CD8-positive, alpha-beta memory T cell (primary cell): ENCODE measurements around the gene MYH9. TPM values are rescaled to one million over a fixed set of nuclear protein-coding genes. Genes with fewer than 3 reads are reported as not detected.

Experiments used
- CTCF ChIA-PET: fragments of 350-600 bp; sonication (Branson Sonifier 250); formaldehyde crosslinking; loops from one replicate; lab custom pipeline; 2021; ENCODE audit warnings: antibody characterized with exemption; lab: Charles Lee
- POLR2A ChIA-PET: fragments of 350-600 bp; sonication (Branson Sonifier 250); formaldehyde crosslinking; loops from one replicate; lab custom pipeline; 2021; ENCODE audit warnings: antibody characterized with exemption; lab: Charles Lee
- DNase-seq, 5 donors: peaks; one replicate each; pipeline versions ENCODE4 v3.0.0 to v3.0.0-alpha.2; 2020 to 2022; ENCODE audit warnings: mixed read lengths in 1 of 5
- H3K27ac ChIP-seq: one replicate; pipeline ENCODE4 v1.7.0; 2013; ENCODE audit warnings: low read depth, mild to moderate bottlenecking, low read length, moderate library complexity
- H3K27me3 ChIP-seq: 2 replicates; pipeline ENCODE4 v1.7.0; 2013; ENCODE audit warnings: low read length, mild to moderate bottlenecking; ENCODE audit not compliant: insufficient read depth, poor library complexity, severe bottlenecking
- H3K36me3 ChIP-seq: 2 replicates; pipeline ENCODE4 v1.7.0; 2013; ENCODE audit warnings: mild to moderate bottlenecking, low read length, moderate library complexity; ENCODE audit not compliant: insufficient read depth
- H3K4me1 ChIP-seq: 2 replicates; pipeline ENCODE4 v1.7.0; 2013; ENCODE audit warnings: mild to moderate bottlenecking, low read length, moderate library complexity; ENCODE audit not compliant: insufficient read depth
- H3K4me3 ChIP-seq: 2 replicates; pipeline ENCODE4 v1.7.0; 2013; ENCODE audit warnings: mild to moderate bottlenecking, low read length
- H3K9me3 ChIP-seq: 2 replicates; pipeline ENCODE4 v1.7.0; 2013; ENCODE audit warnings: mild to moderate bottlenecking, low read length
- H3K27ac Mint-ChIP-seq, 8 donors: one replicate each; pipeline ENCODE4 v1.8.0; 2020 to 2021; ENCODE audit warnings: mixed read lengths in 8 of 8, mild to moderate bottlenecking in 6 of 8, inconsistent platforms in 3 of 8, moderate library complexity in 3 of 8
- H3K27me3 Mint-ChIP-seq, 2 donors: one replicate each; pipeline ENCODE4 v1.8.0; 2020 to 2021; ENCODE audit warnings: mixed read lengths in 2 of 2, mild to moderate bottlenecking in 1 of 2, moderate library complexity in 1 of 2
- H3K36me3 Mint-ChIP-seq, 3 donors: one replicate each; pipeline ENCODE4 v1.8.0; 2020 to 2021; ENCODE audit warnings: mixed read lengths in 3 of 3, inconsistent platforms in 1 of 3, mild to moderate bottlenecking in 1 of 3
- H3K4me1 Mint-ChIP-seq, 3 donors: one replicate each; pipeline ENCODE4 v1.8.0; 2020 to 2021; ENCODE audit warnings: mixed read lengths in 3 of 3, inconsistent platforms in 1 of 3, mild to moderate bottlenecking in 1 of 3
- H3K4me3 Mint-ChIP-seq, 7 donors: one replicate each; pipeline ENCODE4 v1.8.0; 2020 to 2021; ENCODE audit warnings: mixed read lengths in 7 of 7, mild to moderate bottlenecking in 6 of 7, moderate library complexity in 4 of 7, inconsistent platforms in 2 of 7
- H3K9me3 Mint-ChIP-seq, 5 donors: one replicate each; pipeline ENCODE4 v1.8.0; 2020 to 2022; ENCODE audit warnings: mixed read lengths in 5 of 5, mild to moderate bottlenecking in 3 of 5, moderate library complexity in 2 of 5, inconsistent platforms in 1 of 5
- polyA plus RNA-seq: library from polyadenylated mRNA; unstranded; fragments of 300-500 nt; fragmentation: Illumina TruSeq; gene quantifications from one replicate; pipeline ENCODE4 v1.2.3, GENCODE V29; 2021
- total RNA-seq, 2 experiments: library from RNA; stranded (reverse); gene quantifications; one replicate each; pipeline ENCODE4 v1.2.3, GENCODE V29; 2021

The MYH9 gene
- total and polyA plus RNA-seq, 3 experiments from 2014 or later: 425 to 684 (median 680) TPM

- Mint-ChIP-seq H3K27me3 (peaks cover 0 to 3% of the 10 kb centered on the region in 2 donors), H3K27ac (peak overlapping the region; percentile 94 to 100 (median 99)), H3K4me1 (peaks cover 98 to 100% (median 100%) of the 10 kb centered on the region in 3 donors), H3K36me3 (peaks cover 5 to 92% (median 33%) of the 10 kb centered on the region in 3 donors), H3K9me3 (no peaks in the 10 kb centered on the region), H3K4me3 (peak overlapping the region; percentile 85 to 94 (median 89))
- no peaks in the 10 kb centered on the region for H3K9me3 ChIP-seq
- H3K4me1 ChIP-seq: peaks cover 89% of the 10 kb centered on the region
- H3K4me3 ChIP-seq: peak overlapping the region; percentile 62
- ChIA-PET CTCF (interaction anchor here (0.9 to 8.1 kb wide), 16 partner anchors 11 to 139 kb away, joined by 3 to 48 read pairs (median 4); partner anchors contain the start of gene MYH9), POLR2A (interaction anchor here (0.6 to 5.5 kb wide), 18 partner anchors 15 to 139 kb away, joined by 3 to 76 read pairs (median 4); partner anchors contain the start of gene MYH9)
- peak; percentile 67 to 90 (median 76) for DNase-seq
- H3K27ac ChIP-seq: peak overlapping the region; percentile 81
- H3K36me3 ChIP-seq: peaks cover 43% of the 10 kb centered on the region
- H3K27me3 ChIP-seq: no peaks in the 10 kb centered on the region
Observed at GRCh38 chr22:36331306-36331911, 56.4 kb downstream of the MYH9 start.

GRCh38 chr22:36330655-36331305 is 57.0 kb downstream of the MYH9 start:
- ChIA-PET POLR2A (interaction anchor here (0.7 to 5.5 kb wide), 12 partner anchors 21 to 125 kb away, joined by 3 to 76 read pairs (median 6); partner anchors contain the start of gene MYH9), CTCF (interaction anchor here (0.9 to 8.1 kb wide), 12 partner anchors 13 to 121 kb away, joined by 3 to 48 read pairs (median 5); partner anchors contain the start of gene MYH9)
- Mint-ChIP-seq H3K9me3 (no peaks in the 10 kb centered on the region), H3K27me3 (peaks cover 0 to 2% of the 10 kb centered on the region in 2 donors), H3K4me1 (peaks cover 95 to 97% (median 96%) of the 10 kb centered on the region in 3 donors), H3K27ac (peak overlapping the region; percentile 94 to 100 (median 99)), H3K36me3 (peaks cover 5 to 92% (median 35%) of the 10 kb centered on the region in 3 donors), H3K4me3 (peak overlapping the region; percentile 85 to 94 (median 89))
- peak in 1 of 5 donors; percentile 23 for DNase-seq
- peaks cover 83% of the 10 kb centered on the region for H3K4me1 ChIP-seq
- peaks cover 43% of the 10 kb centered on the region for H3K36me3 ChIP-seq
- H3K27me3 ChIP-seq: no peaks in the 10 kb centered on the region
- no peaks in the 10 kb centered on the region for H3K9me3 ChIP-seq
- H3K4me3 ChIP-seq: peak overlapping the region; percentile 62
- peak overlapping the region; percentile 81 for H3K27ac ChIP-seq

- ChIA-PET POLR2A (no interaction called here), CTCF (interaction anchor here (1.0 to 6.2 kb wide), 4 partner anchors 14 to 140 kb away, joined by 3 to 26 read pairs (median 9); no protein-coding TSS in a partner anchor)
- Mint-ChIP-seq H3K4me3 (peak overlapping the region; percentile 85 to 92 (median 89)), H3K36me3 (peaks cover 5 to 92% (median 35%) of the 10 kb centered on the region in 3 donors), H3K27ac (peak overlapping the region; percentile 94 to 100 (median 99)), H3K9me3 (no peaks in the 10 kb centered on the region), H3K27me3 (peaks cover 0 to 2% of the 10 kb centered on the region in 2 donors), H3K4me1 (peaks cover 90 to 93% (median 91%) of the 10 kb centered on the region in 3 donors)
- peaks cover 43% of the 10 kb centered on the region for H3K36me3 ChIP-seq
- peak overlapping the region; percentile 50 for H3K4me3 ChIP-seq
- H3K4me1 ChIP-seq: peaks cover 77% of the 10 kb centered on the region
- no peak for DNase-seq
- H3K27ac ChIP-seq: peak overlapping the region; percentile 81
- no peaks in the 10 kb centered on the region for H3K27me3 ChIP-seq
- no peaks in the 10 kb centered on the region for H3K9me3 ChIP-seq
Observed at GRCh38 chr22:36330127-36330526, 57.6 kb downstream of the MYH9 start.

- ChIA-PET POLR2A (interaction anchor here (0.8 to 1.5 kb wide), 5 partner anchors 8 to 178 kb away, joined by 3 to 4 read pairs (median 4); partner anchors contain the start of gene FOXRED2), CTCF (interaction anchor here (1.0 to 6.2 kb wide), 8 partner anchors 14 to 141 kb away, joined by 3 to 47 read pairs (median 8); no protein-coding TSS in a partner anchor)
- H3K27me3 Mint-ChIP-seq: peaks cover 0 to 2% of the 10 kb centered on the region in 2 donors
- no peaks in the 10 kb centered on the region for H3K9me3 ChIP-seq
- DNase-seq: peak; percentile 60 to 90 (median 72)
- H3K4me1 ChIP-seq: peaks cover 70% of the 10 kb centered on the region
- peaks cover 83 to 86% (median 85%) of the 10 kb centered on the region in 3 donors for H3K4me1 Mint-ChIP-seq
- peak overlapping the region; percentile 81 for H3K27ac ChIP-seq
- no peaks in the 10 kb centered on the region for H3K9me3 Mint-ChIP-seq
- peak overlapping the region; percentile 85 to 92 (median 89) for H3K4me3 Mint-ChIP-seq
- peaks cover 48% of the 10 kb centered on the region for H3K36me3 ChIP-seq
- peaks cover 5 to 92% (median 35%) of the 10 kb centered on the region in 3 donors for H3K36me3 Mint-ChIP-seq
- H3K27ac Mint-ChIP-seq: peak overlapping the region; percentile 94 to 100 (median 99)
- H3K4me3 ChIP-seq: peak overlapping the region; percentile 50
- H3K27me3 ChIP-seq: no peaks in the 10 kb centered on the region
Observed at GRCh38 chr22:36329254-36330078, 58.3 kb downstream of the MYH9 start.

- peaks cover 76 to 79% (median 77%) of the 10 kb centered on the region in 3 donors for H3K4me1 Mint-ChIP-seq
- peak overlapping the region; percentile 50 for H3K4me3 ChIP-seq
- peaks cover 54% of the 10 kb centered on the region for H3K36me3 ChIP-seq
- peak overlapping the region; percentile 81 for H3K27ac ChIP-seq
- H3K36me3 Mint-ChIP-seq: peaks cover 5 to 91% (median 35%) of the 10 kb centered on the region in 3 donors
- DNase-seq: peak in 2 of 5 donors; percentile 26 to 75
- H3K27me3 ChIP-seq: no peaks in the 10 kb centered on the region
- peak overlapping the region; percentile 94 to 100 (median 99) for H3K27ac Mint-ChIP-seq
- POLR2A ChIA-PET: interaction anchor here (0.8 to 1.8 kb wide), 10 partner anchors 9 to 178 kb away, joined by 3 to 6 read pairs (median 4); partner anchors contain the start of gene FOXRED2
- H3K9me3 Mint-ChIP-seq: no peaks in the 10 kb centered on the region
- no peaks in the 10 kb centered on the region for H3K9me3 ChIP-seq
- H3K4me3 Mint-ChIP-seq: peak overlapping the region; percentile 85 to 92 (median 89)
- peaks cover 0 to 2% of the 10 kb centered on the region in 2 donors for H3K27me3 Mint-ChIP-seq
- peaks cover 63% of the 10 kb centered on the region for H3K4me1 ChIP-seq
- CTCF ChIA-PET: interaction anchor here (1.2 to 6.2 kb wide), 9 partner anchors 9 to 141 kb away, joined by 3 to 47 read pairs (median 6); no protein-coding TSS in a partner anchor
Observed at GRCh38 chr22:36328635-36329253, 59.0 kb downstream of the MYH9 start.

GRCh38 chr22:36327922-36328551 is 59.7 kb downstream of the MYH9 start:
- Mint-ChIP-seq H3K27ac (peak overlapping the region; percentile 94 to 100 (median 99)), H3K4me3 (peak overlapping the region; percentile 85 to 92 (median 89)), H3K4me1 (peaks cover 69 to 72% (median 70%) of the 10 kb centered on the region in 3 donors), H3K27me3 (peaks cover 0 to 2% of the 10 kb centered on the region in 2 donors), H3K36me3 (peaks cover 5 to 90% (median 29%) of the 10 kb centered on the region in 3 donors), H3K9me3 (no peaks in the 10 kb centered on the region)
- peak in 1 of 5 donors; percentile 59 for DNase-seq
- POLR2A ChIA-PET: interaction anchor here (0.8 to 1.8 kb wide), 9 partner anchors 10 to 179 kb away, joined by 3 to 6 read pairs (median 4); partner anchors contain the start of gene FOXRED2
- Histone ChIP-seq H3K9me3 (no peaks in the 10 kb centered on the region), H3K27ac (peak overlapping the region; percentile 81), H3K27me3 (no peaks in the 10 kb centered on the region), H3K4me3 (no peak overlapping the region), H3K36me3 (peaks cover 59% of the 10 kb centered on the region), H3K4me1 (peaks cover 56% of the 10 kb centered on the region)
- CTCF ChIA-PET: interaction anchor here (0.8 to 6.2 kb wide), 12 partner anchors 10 to 142 kb away, joined by 3 to 47 read pairs (median 6); no protein-coding TSS in a partner anchor
